Stromal cell of bone marrow (primary cell): ENCODE results near the gene TNPO2.
A peak's percentile ranks its signal among the peaks of the same experiment; 100 is the strongest.
"Not testable (repeated sequence)": the region's sequence is repeated elsewhere in the genome, so short reads cannot be mapped to it uniquely, and the experiment has no call there.

ENCODE experiments used
- DNase-seq: peaks from one replicate; pipeline ENCODE4 v3.0.0-alpha.2; 2012; ENCODE audit warnings: low read depth

Gene TNPO2

GRCh38 chr19:12705654-12706331 lies 17.9 kb downstream of the TNPO2 start:
- no peak for DNase-seq

GRCh38 chr19:12705169-12705568 lies 18.6 kb downstream of the TNPO2 start:
- DNase-seq, result no peak

GRCh38 chr19:12703046-12703445 lies 20.7 kb downstream of the TNPO2 start:
- DNase-seq, result no peak

GRCh38 chr19:12701596-12702282 lies 22.0 kb downstream of the TNPO2 start:
- no peak for DNase-seq

GRCh38 chr19:12698138-12698537 lies 25.6 kb downstream of the TNPO2 start:
- no peak for DNase-seq

GRCh38 chr19:12697425-12697824 lies 26.3 kb downstream of the TNPO2 start:
- not testable (repeated sequence) for DNase-seq

GRCh38 chr19:12696366-12697335 lies 27.1 kb downstream of the TNPO2 start, which contains the start of gene FBXW9:
TSS of gene FBXW9 (minus strand) at chr19:12696631. CDS start at chr19:12696581, 50 bp downstream.
- DNase-seq, result peak; percentile 86

GRCh38 chr19:12695997-12696365 lies 27.8 kb downstream of the TNPO2 start:
- no peak for DNase-seq

GRCh38 chr19:12695514-12695913 lies 28.2 kb downstream of the TNPO2 start:
- DNase-seq, result no peak

- no peak for DNase-seq
Observed at GRCh38 chr19:12695096-12695495, 28.6 kb downstream of the TNPO2 start.

- DNase-seq, result no peak
Observed at GRCh38 chr19:12694641-12695040, 29.1 kb downstream of the TNPO2 start.

- no peak for DNase-seq
Observed at GRCh38 chr19:12692960-12693359, 30.8 kb downstream of the TNPO2 start.

- no peak for DNase-seq
Observed at GRCh38 chr19:12689581-12690216, 34.0 kb downstream of the TNPO2 start.

- no peak for DNase-seq
Observed at GRCh38 chr19:12689012-12689411, 34.7 kb downstream of the TNPO2 start.

- no peak for DNase-seq
Observed at GRCh38 chr19:12687496-12688196, 36.1 kb downstream of the TNPO2 start, which contains the start of gene GNG14. TSS of gene GNG14 (plus strand) at chr19:12687998. CDS start at chr19:12688049, 51 bp downstream.

- no peak for DNase-seq
Observed at GRCh38 chr19:12685831-12686230, 37.9 kb downstream of the TNPO2 start.

- peak; percentile 97 for DNase-seq
Observed at GRCh38 chr19:12681074-12681987, 42.4 kb downstream of the TNPO2 start, which contains the start of gene DHPS. TSS of gene DHPS (minus strand) at chr19:12681880. CDS start at chr19:12681766, 114 bp downstream.

GRCh38 chr19:12680034-12680433 lies 43.7 kb downstream of the TNPO2 start:
- DNase-seq, result no peak

GRCh38 chr19:12678039-12678438 lies 45.7 kb downstream of the TNPO2 start:
- not testable (repeated sequence) for DNase-seq

GRCh38 chr19:12676928-12677327 lies 46.8 kb downstream of the TNPO2 start:
- no peak for DNase-seq
